ENCODE measurements around the gene NSMCE1. TPM values are rescaled to one million over a fixed set of nuclear protein-coding genes. Genes with fewer than 3 reads are reported as not detected.

NSMCE1 gene
- total RNA-seq, 1 donor from 2014 or later, result 61.0 TPM

DNA sequence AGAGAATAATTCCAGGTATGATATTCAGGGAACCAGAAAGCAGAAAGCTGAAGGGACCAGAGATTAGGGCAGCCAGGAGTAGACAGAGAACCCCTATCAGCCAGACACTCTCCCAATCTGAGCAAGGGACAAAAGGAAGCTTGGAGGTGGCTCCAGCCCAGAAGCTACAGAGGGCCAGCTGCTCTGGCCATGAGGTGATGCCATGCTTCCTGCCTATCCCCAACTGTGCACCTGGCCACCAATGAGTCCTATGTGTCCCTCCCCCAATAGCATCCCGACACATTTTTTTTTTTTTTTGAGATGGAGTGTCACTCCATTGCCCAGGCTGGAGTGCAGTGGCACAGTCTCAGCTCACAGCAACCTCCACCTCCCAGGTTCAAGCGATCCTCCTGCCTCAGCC is 30.0 kb downstream of the NSMCE1 start:
- intact Hi-C loops (cut with micrococcal nuclease), result no loop called here
- no peaks in the 10 kb centered on the region for H3K9me3 Mint-ChIP-seq
- CTCF ChIA-PET, result interaction anchor here (5.7 kb wide), 1 partner anchor 79 kb away, joined by 76 read pairs; no protein-coding TSS in a partner anchor
- peak overlapping the region; percentile 69 for H3K4me3 Mint-ChIP-seq
- H3K27ac Mint-ChIP-seq, result peak overlapping the region; percentile 99
- TF ChIP-seq, protein P1, sequence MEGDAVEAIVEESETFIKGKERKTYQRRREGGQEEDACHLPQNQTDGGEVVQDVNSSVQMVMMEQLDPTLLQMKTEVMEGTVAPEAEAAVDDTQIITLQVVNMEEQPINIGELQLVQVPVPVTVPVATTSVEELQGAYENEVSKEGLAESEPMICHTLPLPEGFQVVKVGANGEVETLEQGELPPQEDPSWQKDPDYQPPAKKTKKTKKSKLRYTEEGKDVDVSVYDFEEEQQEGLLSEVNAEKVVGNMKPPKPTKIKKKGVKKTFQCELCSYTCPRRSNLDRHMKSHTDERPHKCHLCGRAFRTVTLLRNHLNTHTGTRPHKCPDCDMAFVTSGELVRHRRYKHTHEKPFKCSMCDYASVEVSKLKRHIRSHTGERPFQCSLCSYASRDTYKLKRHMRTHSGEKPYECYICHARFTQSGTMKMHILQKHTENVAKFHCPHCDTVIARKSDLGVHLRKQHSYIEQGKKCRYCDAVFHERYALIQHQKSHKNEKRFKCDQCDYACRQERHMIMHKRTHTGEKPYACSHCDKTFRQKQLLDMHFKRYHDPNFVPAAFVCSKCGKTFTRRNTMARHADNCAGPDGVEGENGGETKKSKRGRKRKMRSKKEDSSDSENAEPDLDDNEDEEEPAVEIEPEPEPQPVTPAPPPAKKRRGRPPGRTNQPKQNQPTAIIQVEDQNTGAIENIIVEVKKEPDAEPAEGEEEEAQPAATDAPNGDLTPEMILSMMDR (IDR thresholded peaks at IDR 0.05), result no peak
- ATAC-seq (ENCODE audit: low read depth) (no peak), DNase-seq (no peak)
- POLR2A ChIA-PET, result interaction anchor here (0.7 to 11.1 kb wide), 12 partner anchors 15 to 212 kb away, joined by 3 to 96 read pairs (median 10); partner anchors contain the start of genes IL21R and NSMCE1
- H3K4me1 Mint-ChIP-seq, result peaks cover 74% of the 10 kb centered on the region
- no peaks in the 10 kb centered on the region for H3K27me3 Mint-ChIP-seq
- peaks cover 27% of the 10 kb centered on the region for H3K36me3 Mint-ChIP-seq (ENCODE audit: low read depth)

DNA sequence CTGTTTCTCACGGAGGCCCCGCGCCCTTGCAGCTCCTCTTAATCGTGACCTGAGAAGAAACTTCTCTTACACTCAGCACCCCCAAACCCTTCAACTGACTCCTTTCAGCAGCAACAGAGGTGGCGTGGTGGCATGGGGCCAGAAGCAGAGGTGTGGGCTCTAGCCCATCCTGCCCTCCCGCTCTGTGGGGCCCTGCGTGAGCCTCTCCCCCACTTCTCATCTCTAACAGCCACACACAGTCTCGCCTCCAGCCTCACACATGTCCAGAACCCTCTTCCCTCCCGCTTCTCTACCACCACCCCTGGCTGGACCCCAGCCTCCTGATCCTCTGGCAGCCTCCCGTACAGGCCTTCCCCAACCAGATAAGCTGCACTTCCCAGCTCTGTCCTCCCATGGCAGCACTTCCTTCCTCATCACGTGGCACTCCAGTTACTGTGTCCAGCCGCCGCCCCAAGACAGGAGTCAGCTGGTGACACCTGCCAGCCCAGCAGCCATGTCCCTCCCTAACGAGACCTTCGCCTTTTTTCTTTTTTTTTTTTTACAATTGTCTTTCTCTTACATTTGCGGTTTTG is 30.5 kb downstream of the NSMCE1 start:
- TF ChIP-seq, protein P1 (IDR thresholded peaks at IDR 0.05), result no peak
- DNase-seq, result no peak
- peaks cover 74% of the 10 kb centered on the region for H3K4me1 Mint-ChIP-seq
- peaks cover 27% of the 10 kb centered on the region for H3K36me3 Mint-ChIP-seq (ENCODE audit: low read depth)
- ATAC-seq (ENCODE audit: low read depth), result peak; percentile 6
- no peaks in the 10 kb centered on the region for H3K9me3 Mint-ChIP-seq
- peak overlapping the region; percentile 99 for H3K27ac Mint-ChIP-seq
- ChIA-PET POLR2A (interaction anchor here (0.7 to 11.1 kb wide), 15 partner anchors 15 to 214 kb away, joined by 3 to 96 read pairs (median 6); partner anchors contain the start of genes IL21R and NSMCE1), CTCF (interaction anchor here (5.1 to 5.7 kb wide), 2 partner anchors 79 to 132 kb away, joined by 76 to 98 read pairs; no protein-coding TSS in a partner anchor)
- no peaks in the 10 kb centered on the region for H3K27me3 Mint-ChIP-seq
- peak overlapping the region; percentile 69 for H3K4me3 Mint-ChIP-seq
- intact Hi-C loops (cut with micrococcal nuclease), result no loop called here

DNA sequence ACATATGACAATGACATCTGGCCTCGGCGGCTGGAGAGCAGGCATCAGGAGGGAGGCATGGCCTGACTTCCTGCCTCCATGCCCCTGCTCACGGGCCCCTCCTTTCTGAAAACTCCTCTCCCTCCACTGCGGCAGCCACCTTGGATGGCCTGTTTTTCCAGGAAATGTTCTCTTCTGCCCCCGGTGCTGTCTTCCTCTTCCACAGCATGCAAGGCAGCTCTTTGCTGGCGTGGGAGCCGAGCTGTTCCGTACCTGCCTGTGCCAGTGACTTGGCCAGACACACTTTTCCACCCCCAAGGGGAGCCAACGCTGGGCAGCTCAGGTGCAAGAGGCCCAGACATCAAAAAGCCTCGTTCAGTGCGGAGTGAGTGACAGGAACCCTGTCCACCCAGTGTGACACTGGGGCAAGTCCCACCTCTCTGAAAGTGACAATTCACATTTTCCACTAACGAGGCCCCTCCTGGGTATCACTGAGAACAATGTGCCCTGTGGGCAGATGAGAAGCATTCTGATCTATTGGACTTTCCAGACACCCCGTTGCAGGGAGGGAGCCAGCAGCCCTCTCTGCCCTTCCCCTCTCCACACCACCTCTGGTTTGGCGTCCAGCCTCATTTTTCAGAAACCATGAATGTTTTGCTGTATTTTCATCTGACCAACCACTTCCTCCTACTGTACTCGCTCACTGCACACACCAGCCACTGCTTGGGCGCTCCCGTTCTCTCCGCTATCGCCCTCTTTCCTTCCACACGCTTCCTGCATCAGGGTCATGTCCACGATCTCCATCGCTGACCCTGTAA is 31.2 kb downstream of the NSMCE1 start:
- Mint-ChIP-seq H3K27ac (peak overlapping the region; percentile 99), H3K36me3 (ENCODE audit: low read depth) (peaks cover 31% of the 10 kb centered on the region), H3K4me3 (peak overlapping the region; percentile 69), H3K4me1 (peaks cover 74% of the 10 kb centered on the region), H3K9me3 (no peaks in the 10 kb centered on the region), H3K27me3 (no peaks in the 10 kb centered on the region)
- ATAC-seq (ENCODE audit: low read depth) (peak; percentile 88), DNase-seq (peak; percentile 58)
- POLR2A ChIA-PET, result interaction anchor here (0.6 to 11.1 kb wide), 23 partner anchors 12 to 214 kb away, joined by 3 to 96 read pairs (median 4); partner anchors contain the start of genes IL21R and NSMCE1
- CTCF ChIA-PET, result interaction anchor here (1.0 to 5.7 kb wide), 4 partner anchors 8 to 133 kb away, joined by 3 to 98 read pairs (median 40); no protein-coding TSS in a partner anchor
- intact Hi-C loops (cut with micrococcal nuclease), result loop anchor here (1.0 kb wide), 4 partner anchors 17 to 213 kb away; partner anchors contain the start of genes KDM8 and NSMCE1
- TF ChIP-seq, protein P1 (IDR thresholded peaks at IDR 0.05), result no peak

DNA sequence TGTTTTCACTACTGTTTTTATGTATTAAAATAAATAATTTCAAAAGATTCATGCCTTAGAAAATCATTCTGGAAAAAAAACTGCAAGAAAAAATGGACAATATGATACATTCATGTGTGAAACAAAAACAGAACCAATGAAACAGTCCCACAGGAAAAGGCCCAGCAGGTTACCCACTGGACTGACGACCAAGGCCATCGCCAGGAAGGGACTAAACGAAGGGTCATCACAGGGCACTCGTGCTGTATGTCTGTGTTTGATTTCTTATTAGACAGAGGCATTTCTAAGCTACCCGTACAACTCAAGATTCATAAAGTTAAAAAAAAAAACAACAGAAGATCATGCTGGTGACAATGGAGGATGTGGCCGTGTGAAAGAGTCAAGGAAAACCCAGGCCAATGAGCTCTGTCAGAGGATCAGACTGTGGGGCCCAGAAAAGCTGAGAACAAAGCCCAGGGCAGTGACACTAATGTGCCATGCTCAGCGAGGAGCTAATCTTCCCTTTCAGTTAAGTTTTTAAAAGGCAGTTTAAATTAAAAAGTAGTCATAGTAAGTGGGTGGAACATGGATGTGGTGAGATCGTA is 31.8 kb downstream of the NSMCE1 start:
- no peaks in the 10 kb centered on the region for H3K9me3 Mint-ChIP-seq
- H3K4me1 Mint-ChIP-seq, result peaks cover 78% of the 10 kb centered on the region
- TF ChIP-seq, protein P1 (IDR thresholded peaks at IDR 0.05), result no peak
- ChIA-PET CTCF (interaction anchor here (0.6 to 5.7 kb wide), 8 partner anchors 9 to 134 kb away, joined by 3 to 98 read pairs (median 6); no protein-coding TSS in a partner anchor), POLR2A (interaction anchor here (0.6 to 11.1 kb wide), 24 partner anchors 12 to 215 kb away, joined by 3 to 96 read pairs (median 4); partner anchors contain the start of genes IL21R and NSMCE1)
- ATAC-seq (ENCODE audit: low read depth) (no peak), DNase-seq (no peak)
- H3K36me3 Mint-ChIP-seq (ENCODE audit: low read depth), result peaks cover 32% of the 10 kb centered on the region
- no peaks in the 10 kb centered on the region for H3K27me3 Mint-ChIP-seq
- intact Hi-C loops (cut with micrococcal nuclease), result loop anchor here (1.0 kb wide), 4 partner anchors 18 to 214 kb away; partner anchors contain the start of genes KDM8 and NSMCE1
- peak overlapping the region; percentile 99 for H3K27ac Mint-ChIP-seq
- peak overlapping the region; percentile 69 for H3K4me3 Mint-ChIP-seq
